Astrocyte (in vitro differentiated cells and primary cell): ENCODE measurements around the gene TNPO3. TPM values are rescaled to one million over a fixed set of nuclear protein-coding genes. Genes with fewer than 3 reads are reported as not detected.

Experiments used
- DNase-seq: peaks from one replicate; pipeline ENCODE4 v3.0.0-alpha.2; 2010; ENCODE audit warnings: low read depth
- FAIRE-seq: peaks from 2 replicates; lab custom pipeline; 2011; peaks lifted over from hg19 to GRCh38; lab: Jason Lieb, UNC
- H2AFZ ChIP-seq: 2 replicates; pipeline ENCODE4 v1.6.0; 2012; ENCODE audit warnings: low read depth, low read length, inconsistent platforms
- H3K27ac ChIP-seq: 2 replicates; pipeline ENCODE4 v1.5.1; 2011; ENCODE audit warnings: low read depth, low read length, inconsistent platforms
- H3K27me3 ChIP-seq: 2 replicates; pipeline ENCODE4 v1.6.0; 2011; ENCODE audit warnings: low read length, inconsistent platforms; ENCODE audit not compliant: insufficient read depth
- H3K36me3 ChIP-seq: 2 replicates; pipeline ENCODE4 v1.5.1; 2011; ENCODE audit warnings: low read length, inconsistent platforms; ENCODE audit not compliant: insufficient read depth
- H3K4me1 ChIP-seq: 2 replicates; pipeline ENCODE4 v1.5.1; 2011; ENCODE audit warnings: low read length, inconsistent platforms; ENCODE audit not compliant: insufficient read depth
- H3K4me2 ChIP-seq: 2 replicates; pipeline ENCODE4 v1.6.0; 2012; ENCODE audit warnings: low read length, inconsistent platforms
- H3K4me3 ChIP-seq: 2 replicates; pipeline ENCODE4 v1.5.1; 2011; ENCODE audit warnings: low read depth, mild to moderate bottlenecking, low read length, inconsistent platforms; ENCODE audit not compliant: insufficient read depth
- H3K79me2 ChIP-seq: 2 replicates; pipeline ENCODE4 v1.6.0; 2012; ENCODE audit warnings: mild to moderate bottlenecking, low read length, inconsistent platforms; ENCODE audit not compliant: insufficient read depth
- H3K9ac ChIP-seq: 2 replicates; pipeline ENCODE4 v1.6.0; 2012; ENCODE audit warnings: mild to moderate bottlenecking, low read length, inconsistent platforms
- H3K9me3 ChIP-seq: 2 replicates; pipeline ENCODE4 v1.5.1; 2012; ENCODE audit warnings: low read depth, mild to moderate bottlenecking, low read length, inconsistent platforms; ENCODE audit not compliant: insufficient read depth
- H4K20me1 ChIP-seq: 2 replicates; pipeline ENCODE4 v1.6.0; 2012; ENCODE audit warnings: low read length, inconsistent platforms; ENCODE audit not compliant: insufficient read depth
- H3K27ac Mint-ChIP-seq: one replicate; pipeline ENCODE4 v1.8.0; 2021; ENCODE audit warnings: mild to moderate bottlenecking, mixed read lengths; ENCODE audit not compliant: unreplicated experiment
- H3K27me3 Mint-ChIP-seq: one replicate; pipeline ENCODE4 v1.8.0; 2021; ENCODE audit warnings: low read depth, mixed read lengths; ENCODE audit not compliant: unreplicated experiment
- H3K36me3 Mint-ChIP-seq: one replicate; pipeline ENCODE4 v1.8.0; 2021; ENCODE audit warnings: low read depth, mixed read lengths; ENCODE audit not compliant: unreplicated experiment
- H3K4me1 Mint-ChIP-seq: one replicate; pipeline ENCODE4 v1.8.0; 2021; ENCODE audit warnings: low read depth, mixed read lengths; ENCODE audit not compliant: unreplicated experiment
- H3K4me3 Mint-ChIP-seq: one replicate; pipeline ENCODE4 v1.8.0; 2021; ENCODE audit warnings: mild to moderate bottlenecking, moderate library complexity, mixed read lengths; ENCODE audit not compliant: unreplicated experiment
- H3K9me3 Mint-ChIP-seq: one replicate; pipeline ENCODE4 v1.8.0; 2021; ENCODE audit warnings: mild to moderate bottlenecking, mixed read lengths; ENCODE audit not compliant: unreplicated experiment
- CTCF ChIP-seq: IDR thresholded peaks from 2 replicates; pipeline ENCODE4 v1.5.1; 2011; ENCODE audit warnings: low read depth, mild to moderate bottlenecking, inconsistent platforms, low read length, moderate library complexity; ENCODE audit not compliant: insufficient read depth
- EZH2 ChIP-seq: IDR thresholded peaks from 2 replicates; pipeline ENCODE4 v1.6.1; 2012; ENCODE audit warnings: mild to moderate bottlenecking, low read length, inconsistent platforms; ENCODE audit not compliant: insufficient read depth
- total RNA-seq: library from RNA; stranded (reverse); gene quantifications from 2 replicates; pipeline ENCODE4 v1.2.1, GENCODE V29; 2021

Gene TNPO3
- total RNA-seq, 1 donor from 2014 or later: 49.2 TPM

GRCh38 chr7:129073204-129073603, 18.3 kb upstream of the TNPO3 start:
- H3K9me3 Mint-ChIP-seq: no peaks in the 10 kb centered on the region
- Histone ChIP-seq H3K9me3 (no peaks in the 10 kb centered on the region), H2AFZ (no peak overlapping the region), H3K36me3 (no peaks in the 10 kb centered on the region), H3K9ac (no peak overlapping the region), H3K4me3 (no peak overlapping the region), H3K4me2 (no peak overlapping the region), H3K79me2 (no peaks in the 10 kb centered on the region), H3K4me1 (no peaks in the 10 kb centered on the region), H3K27me3 (peaks cover 4% of the 10 kb centered on the region), H4K20me1 (no peaks in the 10 kb centered on the region), H3K27ac (no peak overlapping the region)
- no peak overlapping the region for H3K4me3 Mint-ChIP-seq
- no peak for TF ChIP-seq CTCF
- no peak for TF ChIP-seq EZH2
- H3K4me1 Mint-ChIP-seq: no peaks in the 10 kb centered on the region
- FAIRE-seq (no peak), DNase-seq (no peak)
- no peaks in the 10 kb centered on the region for H3K36me3 Mint-ChIP-seq
- H3K27ac Mint-ChIP-seq: no peak overlapping the region
- H3K27me3 Mint-ChIP-seq: peaks cover 16% of the 10 kb centered on the region

DNA sequence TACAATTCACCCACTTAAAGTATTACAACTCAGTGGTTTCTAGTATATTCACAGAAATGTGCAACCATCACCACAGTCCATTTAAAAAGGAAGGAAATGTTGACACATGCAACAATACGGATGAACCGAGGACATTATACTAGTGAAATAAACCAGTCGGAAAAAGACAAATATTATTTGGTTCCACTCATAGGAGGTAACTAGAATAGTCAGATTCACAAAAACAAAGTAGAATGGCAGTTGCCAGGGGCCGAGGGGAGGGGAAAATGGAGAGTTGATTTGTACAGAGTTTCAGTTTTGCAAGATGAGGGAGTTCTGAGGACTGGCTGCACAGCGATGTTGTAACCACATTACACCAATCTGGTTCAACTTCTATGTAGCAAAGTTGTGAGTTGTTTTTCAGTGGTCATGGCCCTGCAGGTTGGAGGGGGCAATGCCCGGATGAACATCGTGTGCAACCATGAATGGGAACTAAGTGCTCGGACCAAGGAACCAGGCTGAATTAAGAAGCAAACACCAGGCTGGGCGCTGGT, 17.6 kb upstream of the TNPO3 start:
- no peak for TF ChIP-seq CTCF
- TF ChIP-seq EZH2: no peak
- DNase-seq: no peak
- Histone ChIP-seq H3K9ac (no peak overlapping the region), H3K36me3 (no peaks in the 10 kb centered on the region), H3K4me1 (no peaks in the 10 kb centered on the region), H4K20me1 (no peaks in the 10 kb centered on the region), H3K4me3 (no peak overlapping the region), H3K4me2 (no peak overlapping the region), H3K9me3 (no peaks in the 10 kb centered on the region), H3K27ac (no peak overlapping the region), H3K79me2 (no peaks in the 10 kb centered on the region), H3K27me3 (peaks cover 4% of the 10 kb centered on the region), H2AFZ (no peak overlapping the region)
- Mint-ChIP-seq H3K9me3 (no peaks in the 10 kb centered on the region), H3K27ac (no peak overlapping the region), H3K36me3 (no peaks in the 10 kb centered on the region), H3K4me3 (no peak overlapping the region), H3K4me1 (no peaks in the 10 kb centered on the region), H3K27me3 (peaks cover 13% of the 10 kb centered on the region)
- FAIRE-seq: no peak

DNA sequence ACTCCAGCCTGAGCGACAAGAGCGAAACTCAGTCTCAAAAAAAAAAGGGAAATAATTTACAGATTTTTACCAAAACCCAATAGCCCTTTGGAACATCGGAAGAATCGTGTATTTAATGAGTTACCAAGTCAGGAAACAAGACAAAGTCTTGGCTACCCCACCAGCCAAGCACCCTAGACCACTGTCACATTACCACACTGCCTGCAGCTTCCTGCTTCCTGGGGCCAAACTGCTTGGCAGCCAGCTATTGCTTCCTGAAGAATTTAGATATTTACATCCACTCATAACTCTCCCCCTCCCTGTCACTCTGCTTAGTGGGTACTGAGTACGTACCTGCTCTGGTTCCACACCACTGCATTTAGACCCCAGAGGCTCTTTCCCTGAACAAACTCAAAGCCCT, 14.1 kb upstream of the TNPO3 start:
- Histone ChIP-seq H3K36me3 (no peaks in the 10 kb centered on the region), H3K27me3 (peaks cover 4% of the 10 kb centered on the region), H3K79me2 (no peaks in the 10 kb centered on the region), H3K27ac (no peak overlapping the region), H3K4me3 (no peak overlapping the region), H3K9ac (no peak overlapping the region), H4K20me1 (no peaks in the 10 kb centered on the region), H3K9me3 (no peaks in the 10 kb centered on the region), H2AFZ (no peak overlapping the region), H3K4me1 (peaks cover 8% of the 10 kb centered on the region), H3K4me2 (no peak overlapping the region)
- FAIRE-seq: no peak
- H3K4me1 Mint-ChIP-seq: peaks cover 9% of the 10 kb centered on the region
- peaks cover 7% of the 10 kb centered on the region for H3K27me3 Mint-ChIP-seq
- TF ChIP-seq CTCF: no peak
- no peak for TF ChIP-seq EZH2
- H3K27ac Mint-ChIP-seq: peak overlapping the region; percentile 22
- H3K36me3 Mint-ChIP-seq: no peaks in the 10 kb centered on the region
- no peak for DNase-seq
- no peaks in the 10 kb centered on the region for H3K9me3 Mint-ChIP-seq
- no peak overlapping the region for H3K4me3 Mint-ChIP-seq
